D721Med (cell line): Measurements from ENCODE around the gene WTAP.

Source experiments
- DNase-seq: peaks from one replicate; pipeline ENCODE4 v3.0.0; 2011; ENCODE audit warnings: low spot score; ENCODE audit not compliant: insufficient read length
- FAIRE-seq: peaks from 2 replicates; lab custom pipeline; 2011; peaks lifted over from hg19 to GRCh38; lab: Jason Lieb, UNC
- TF ChIP-seq, protein P1 (sequence below): IDR thresholded peaks from 2 replicates; pipeline ENCODE4 v1.5.1; 2012; ENCODE audit warnings: mild to moderate bottlenecking, control low read depth; ENCODE audit not compliant: insufficient read depth; ENCODE audit errors: missing control alignments

WTAP gene

DNA sequence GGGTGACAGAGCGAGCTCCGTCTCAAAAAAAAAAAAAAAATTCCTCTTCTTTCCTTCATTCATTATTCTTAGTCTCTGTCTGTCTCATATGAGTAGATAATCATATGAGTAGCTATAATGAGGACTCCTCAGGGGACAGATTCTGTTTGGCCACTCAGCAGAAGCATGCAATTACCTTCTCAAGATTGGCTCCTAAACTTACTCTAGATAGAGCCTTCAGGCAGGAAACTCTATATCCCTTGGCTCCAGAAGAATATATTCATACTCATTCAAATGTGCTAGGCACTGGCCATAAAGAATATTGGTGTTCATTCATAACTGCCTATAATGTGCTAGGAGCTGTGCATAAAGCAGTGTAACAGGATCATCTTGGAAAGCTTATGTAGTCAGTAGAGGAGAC, 32.3 kb downstream of the WTAP start:
- FAIRE-seq (no peak), DNase-seq (no peak)
- TF ChIP-seq, protein P1, sequence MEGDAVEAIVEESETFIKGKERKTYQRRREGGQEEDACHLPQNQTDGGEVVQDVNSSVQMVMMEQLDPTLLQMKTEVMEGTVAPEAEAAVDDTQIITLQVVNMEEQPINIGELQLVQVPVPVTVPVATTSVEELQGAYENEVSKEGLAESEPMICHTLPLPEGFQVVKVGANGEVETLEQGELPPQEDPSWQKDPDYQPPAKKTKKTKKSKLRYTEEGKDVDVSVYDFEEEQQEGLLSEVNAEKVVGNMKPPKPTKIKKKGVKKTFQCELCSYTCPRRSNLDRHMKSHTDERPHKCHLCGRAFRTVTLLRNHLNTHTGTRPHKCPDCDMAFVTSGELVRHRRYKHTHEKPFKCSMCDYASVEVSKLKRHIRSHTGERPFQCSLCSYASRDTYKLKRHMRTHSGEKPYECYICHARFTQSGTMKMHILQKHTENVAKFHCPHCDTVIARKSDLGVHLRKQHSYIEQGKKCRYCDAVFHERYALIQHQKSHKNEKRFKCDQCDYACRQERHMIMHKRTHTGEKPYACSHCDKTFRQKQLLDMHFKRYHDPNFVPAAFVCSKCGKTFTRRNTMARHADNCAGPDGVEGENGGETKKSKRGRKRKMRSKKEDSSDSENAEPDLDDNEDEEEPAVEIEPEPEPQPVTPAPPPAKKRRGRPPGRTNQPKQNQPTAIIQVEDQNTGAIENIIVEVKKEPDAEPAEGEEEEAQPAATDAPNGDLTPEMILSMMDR = no peak

DNA sequence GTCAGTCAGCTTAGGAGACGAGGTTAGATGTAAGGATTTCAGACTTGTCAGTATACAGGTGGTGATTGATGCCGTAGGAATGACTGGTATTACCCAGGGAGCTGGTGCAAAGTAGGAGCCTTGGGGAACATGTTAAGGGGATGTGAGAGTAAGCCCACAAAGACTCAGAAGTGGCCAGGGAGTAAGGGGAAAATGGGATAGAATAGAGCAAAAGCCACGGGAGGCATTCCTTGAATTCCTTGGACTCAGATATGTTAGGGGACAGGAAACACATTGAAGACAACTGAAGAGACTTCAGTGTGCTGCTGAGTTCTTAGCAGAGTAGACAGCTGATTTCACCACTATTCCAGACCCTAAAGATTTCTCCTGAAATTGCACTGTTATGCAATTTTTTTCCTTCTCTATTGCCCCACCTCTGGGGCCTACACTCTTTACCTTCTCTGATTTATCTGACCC, 33.3 kb downstream of the WTAP start:
- no peak for FAIRE-seq
- TF ChIP-seq, protein P1 = no peak
- DNase-seq = no peak

DNA sequence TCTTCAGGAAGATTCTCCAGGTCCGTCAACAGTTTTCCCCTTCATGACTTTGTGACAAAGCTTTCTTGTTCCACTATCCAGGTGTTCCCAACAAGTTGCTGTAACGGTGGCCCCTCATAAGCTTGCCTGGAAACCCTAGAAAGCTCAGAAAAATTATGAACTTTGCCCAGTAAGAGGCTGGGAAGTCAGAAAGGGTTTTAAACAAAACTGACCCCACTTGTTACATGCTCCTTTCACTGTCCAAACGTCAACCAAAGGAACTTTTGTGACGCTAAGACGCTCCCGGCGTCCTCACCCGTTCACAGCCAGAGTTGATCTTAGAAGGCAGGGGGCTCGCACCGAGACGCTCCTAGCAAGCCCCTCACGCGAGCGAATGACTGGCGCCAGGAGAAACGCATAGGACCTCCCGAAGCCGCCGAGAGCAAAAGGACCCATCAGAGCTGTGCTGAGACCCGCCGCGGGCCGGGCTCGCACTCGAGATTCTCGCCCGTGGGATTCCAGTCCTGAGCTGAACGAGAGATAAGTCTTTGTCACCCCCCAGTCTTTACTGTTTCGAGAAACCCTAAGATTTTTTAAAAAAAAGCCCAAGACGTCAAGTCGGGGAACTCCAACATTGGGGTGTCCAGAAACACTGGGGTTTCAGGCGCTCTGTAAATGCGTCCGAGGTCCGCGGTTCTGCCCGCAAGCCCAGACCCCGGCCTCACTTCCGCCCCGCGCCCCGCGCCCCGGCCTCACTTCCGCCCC, 34.0 kb downstream of the WTAP start:
- TF ChIP-seq, protein P1 = no peak
- no peak for DNase-seq
- no peak for FAIRE-seq

DNA sequence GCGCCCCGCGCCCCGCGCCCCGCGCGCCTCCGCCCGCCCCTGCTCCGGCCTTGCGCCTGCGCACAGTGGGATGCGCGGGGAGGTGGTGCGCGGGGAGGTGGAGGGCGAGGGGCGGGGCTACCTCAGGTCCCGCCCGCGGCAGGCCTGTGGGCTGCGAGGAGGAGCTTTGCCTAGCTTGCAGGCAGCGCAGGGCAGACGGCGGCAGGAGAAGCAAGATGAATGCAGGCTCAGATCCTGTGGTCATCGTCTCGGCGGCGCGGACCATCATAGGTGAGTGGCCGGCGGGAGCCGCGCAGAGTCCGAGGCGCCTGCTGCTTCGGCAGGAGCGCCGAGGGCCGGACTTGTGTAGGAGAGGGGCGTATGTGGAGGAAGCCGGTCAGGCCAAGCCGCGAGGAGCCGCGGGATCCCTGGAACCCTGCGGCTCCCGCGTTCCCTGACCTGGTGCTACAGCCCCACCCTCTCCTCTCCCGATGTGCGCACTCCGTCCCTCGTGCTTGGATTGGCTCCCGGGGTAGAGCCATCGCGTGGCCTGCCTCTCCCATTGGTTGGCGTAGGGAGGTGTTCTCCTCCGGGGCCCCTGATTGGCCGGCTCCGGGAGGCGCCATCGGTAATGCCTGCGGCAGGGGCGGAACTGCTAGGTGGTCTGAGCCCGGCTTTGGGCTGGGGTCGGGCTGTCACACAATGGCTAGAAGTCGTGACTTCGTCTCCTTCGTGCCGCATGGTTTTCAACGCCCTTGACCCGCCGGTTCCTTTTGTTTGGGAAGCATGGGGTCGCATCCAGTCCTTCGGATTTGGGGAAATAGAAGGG, 34.8 kb downstream of the WTAP start, which contains the start of gene ACAT2:
Gene ACAT2, plus strand, starts transcription at position 173 of the 808 bp plus-strand sequence. Its CDS starts 43 bp downstream, at position 216.
- no peak for FAIRE-seq

DNA sequence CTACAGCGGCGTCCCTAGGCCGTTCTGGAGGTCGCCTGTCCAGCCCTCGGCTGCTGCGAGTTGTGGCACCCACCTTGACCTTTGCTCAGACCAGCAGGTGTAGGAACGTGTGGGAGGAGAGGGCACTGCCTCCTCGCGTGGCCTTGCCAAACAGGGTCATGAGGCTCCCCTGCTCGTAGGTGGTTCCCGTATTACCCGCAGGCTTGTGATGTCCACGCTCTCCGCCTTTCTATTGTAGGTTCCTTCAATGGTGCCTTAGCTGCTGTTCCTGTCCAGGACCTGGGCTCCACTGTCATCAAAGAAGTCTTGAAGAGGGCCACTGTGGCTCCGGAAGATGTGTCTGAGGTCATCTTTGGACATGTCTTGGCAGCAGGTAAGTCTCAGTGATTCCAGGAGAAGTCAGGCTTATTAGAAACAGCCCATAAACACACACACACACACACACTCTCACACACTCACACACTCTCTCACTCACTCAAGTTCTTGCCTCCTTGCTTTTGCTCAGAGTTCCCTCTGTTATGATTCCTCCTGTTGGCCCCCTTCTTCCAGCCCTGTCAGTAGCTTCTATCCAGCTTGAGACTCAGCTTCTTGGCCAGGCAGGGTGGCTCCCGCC, 35.5 kb downstream of the WTAP start:
- TF ChIP-seq, protein P1 = no peak
- no peak for DNase-seq
- no peak for FAIRE-seq

More for the DNA sequence above, 34.8 kb downstream of the WTAP start, which contains the start of gene ACAT2:
- TF ChIP-seq, protein P1 = no peak
- DNase-seq = peak; percentile 83

DNA sequence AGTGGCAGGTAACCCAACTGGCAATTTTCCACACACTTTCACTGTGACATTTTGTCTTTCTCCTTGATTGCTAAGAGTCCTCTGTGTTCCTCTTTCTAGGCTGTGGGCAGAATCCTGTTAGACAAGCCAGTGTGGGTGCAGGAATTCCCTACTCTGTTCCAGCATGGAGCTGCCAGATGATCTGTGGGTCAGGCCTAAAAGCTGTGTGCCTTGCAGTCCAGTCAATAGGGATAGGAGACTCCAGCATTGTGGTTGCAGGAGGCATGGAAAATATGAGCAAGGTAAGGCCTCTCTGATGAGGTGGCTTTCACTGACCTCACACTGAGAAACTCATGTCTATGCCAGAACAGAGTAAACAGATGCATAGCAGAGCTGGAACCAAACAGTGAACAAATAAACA, 39.6 kb downstream of the WTAP start:
- FAIRE-seq = no peak
- no peak for DNase-seq
- TF ChIP-seq, protein P1 = no peak
